Esophagus muscularis mucosa (tissue), 4 donors: ENCODE data around the gene ATN1. TPM values are rescaled to one million over a fixed set of nuclear protein-coding genes. Genes with fewer than 3 reads are reported as not detected.

ENCODE experiments used
- DNase-seq: peaks from one replicate; pipeline ENCODE4 v3.0.0-alpha.2; 2017; ENCODE audit errors: extremely low spot score
- H3K27ac ChIP-seq, 4 donors: fragments of 200-600 bp; sonication (generic); replicated peaks in 1 of 4; 1 replicate in 3 of 4; 2 replicates in 1 of 4; pipeline ENCODE4 v1.5.1; 2016 to 2019; ENCODE audit warnings: mild to moderate bottlenecking in 1 of 4
- H3K27me3 ChIP-seq, 4 donors: fragments of 200-600 bp; sonication (generic); one replicate each; pipeline versions ENCODE4 v1.5.1 to v1.6.0; 2016 to 2019
- H3K36me3 ChIP-seq, 4 donors: fragments of 200-600 bp; sonication (generic); one replicate each; pipeline ENCODE4 v1.5.1; 2016 to 2019
- H3K4me1 ChIP-seq, 4 donors: fragments of 200-600 bp; sonication (generic); one replicate each; pipeline ENCODE4 v1.5.1; 2016 to 2019
- H3K4me3 ChIP-seq, 4 donors: fragments of 200-600 bp; sonication (generic); 1 replicate in 2 of 4; 2 replicates in 2 of 4; pipeline ENCODE4 v1.5.1; 2016 to 2019; ENCODE audit warnings: mild to moderate bottlenecking in 4 of 4, moderate library complexity in 1 of 4
- H3K9me3 ChIP-seq, 4 donors: fragments of 200-600 bp; sonication (generic); 1 replicate in 3 of 4; 2 replicates in 1 of 4; pipeline ENCODE4 v1.5.1; 2016 to 2019
- EP300 ChIP-seq: sonication (generic); formaldehyde crosslinking; IDR thresholded peaks from one replicate; pipeline ENCODE4 v1.6.1; 2017; ENCODE audit warnings: antibody characterized with exemption
- POLR2A ChIP-seq: fragments of 450-650 bp; IDR thresholded peaks from one replicate; pipeline ENCODE4 v1.6.1; 2017; ENCODE audit warnings: antibody characterized with exemption, moderate library complexity, mild to moderate bottlenecking, low read depth
- POLR2AphosphoS5 ChIP-seq, 2 donors: sonication (generic); formaldehyde crosslinking; IDR thresholded peaks; one replicate each; pipeline ENCODE4 v1.6.1; 2017; ENCODE audit warnings: antibody characterized with exemption in 2 of 2
- WGBS: methylation state at CpG from one replicate; pipeline ENCODE4 v1.1.5; 2018; 5-methylcytosine and 5-hydroxymethylcytosine counted together
- intact Hi-C: fragments of 100-400 bp; cut with DNase I; formaldehyde crosslinking; loops from one replicate; pipeline ENCODE4 v1.15.1; 2023
- total RNA-seq, 4 donors: library from RNA; depleted of rRNA; stranded (reverse); fragments of >200 nt; gene quantifications; one replicate each; pipeline versions ENCODE4 v1.1.0 to v1.2.1, GENCODE V29; 2016
- TF ChIP-seq, protein P1 (sequence below), 3 experiments: fragments of 200-600 bp in 2 of 3; fragments of 450-650 bp in 1 of 3; sonication (generic) in 2 of 3; IDR thresholded peaks; one replicate each; pipeline ENCODE4 v1.5.1; 2017 to 2019; ENCODE audit warnings: antibody characterized with exemption in 3 of 3, mild to moderate bottlenecking in 2 of 3, moderate library complexity in 1 of 3

ATN1 gene
- total RNA-seq, 4 donors from 2014 or later, result 72.2 to 163 (median 92.4) TPM

- Histone ChIP-seq H3K4me3 (no peak overlapping the region), H3K27me3 (no peaks in the 10 kb centered on the region), H3K9me3 (no peaks in the 10 kb centered on the region), H3K27ac (peak overlapping the region; percentile 70 to 84 (median 75)), H3K36me3 (peaks cover 36 to 46% (median 40%) of the 10 kb centered on the region in 4 donors), H3K4me1 (peaks cover 50 to 72% (median 63%) of the 10 kb centered on the region in 4 donors)
- DNase-seq, result no peak
- TF ChIP-seq, protein P1, sequence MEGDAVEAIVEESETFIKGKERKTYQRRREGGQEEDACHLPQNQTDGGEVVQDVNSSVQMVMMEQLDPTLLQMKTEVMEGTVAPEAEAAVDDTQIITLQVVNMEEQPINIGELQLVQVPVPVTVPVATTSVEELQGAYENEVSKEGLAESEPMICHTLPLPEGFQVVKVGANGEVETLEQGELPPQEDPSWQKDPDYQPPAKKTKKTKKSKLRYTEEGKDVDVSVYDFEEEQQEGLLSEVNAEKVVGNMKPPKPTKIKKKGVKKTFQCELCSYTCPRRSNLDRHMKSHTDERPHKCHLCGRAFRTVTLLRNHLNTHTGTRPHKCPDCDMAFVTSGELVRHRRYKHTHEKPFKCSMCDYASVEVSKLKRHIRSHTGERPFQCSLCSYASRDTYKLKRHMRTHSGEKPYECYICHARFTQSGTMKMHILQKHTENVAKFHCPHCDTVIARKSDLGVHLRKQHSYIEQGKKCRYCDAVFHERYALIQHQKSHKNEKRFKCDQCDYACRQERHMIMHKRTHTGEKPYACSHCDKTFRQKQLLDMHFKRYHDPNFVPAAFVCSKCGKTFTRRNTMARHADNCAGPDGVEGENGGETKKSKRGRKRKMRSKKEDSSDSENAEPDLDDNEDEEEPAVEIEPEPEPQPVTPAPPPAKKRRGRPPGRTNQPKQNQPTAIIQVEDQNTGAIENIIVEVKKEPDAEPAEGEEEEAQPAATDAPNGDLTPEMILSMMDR (IDR thresholded peaks at IDR 0.05), result no peak
- no peak for TF ChIP-seq EP300
- no peak for TF ChIP-seq POLR2A
- TF ChIP-seq POLR2AphosphoS5 (IDR thresholded peaks at IDR 0.05), result no peak
- WGBS, result 61% methylated on average over 3 of the region's 8 CpGs
- intact Hi-C loops, result loop anchor here (1.0 to 5.0 kb wide), 2 partner anchors 40 to 92 kb away; partner anchors contain the start of gene SPSB2
Observed at GRCh38 chr12:6964605-6965025, 36.9 kb downstream of the ATN1 start.

- 24% methylated on average over 12 of the region's 12 CpGs for WGBS
- no peak for DNase-seq
- H3K4me1 ChIP-seq, result peaks cover 48 to 71% (median 63%) of the 10 kb centered on the region in 4 donors
- TF ChIP-seq EP300 (no peak), POLR2A (no peak), POLR2AphosphoS5 (IDR thresholded peaks at IDR 0.05) (peak; percentile 54 to 83)
- TF ChIP-seq, protein P1 (IDR thresholded peaks at IDR 0.05), result peak; percentile 87 to 94 (median 93)
- no peaks in the 10 kb centered on the region for H3K27me3 ChIP-seq
- H3K4me3 ChIP-seq, result no peak overlapping the region
- peak overlapping the region; percentile 70 to 84 (median 75) for H3K27ac ChIP-seq
- H3K9me3 ChIP-seq, result no peaks in the 10 kb centered on the region
- intact Hi-C loops, result loop anchor here (1.0 to 5.0 kb wide), 2 partner anchors 41 to 93 kb away; partner anchors contain the start of gene SPSB2
- H3K36me3 ChIP-seq, result peaks cover 36 to 46% (median 40%) of the 10 kb centered on the region in 4 donors
Observed at GRCh38 chr12:6965026-6965661, 37.4 kb downstream of the ATN1 start.

DNA sequence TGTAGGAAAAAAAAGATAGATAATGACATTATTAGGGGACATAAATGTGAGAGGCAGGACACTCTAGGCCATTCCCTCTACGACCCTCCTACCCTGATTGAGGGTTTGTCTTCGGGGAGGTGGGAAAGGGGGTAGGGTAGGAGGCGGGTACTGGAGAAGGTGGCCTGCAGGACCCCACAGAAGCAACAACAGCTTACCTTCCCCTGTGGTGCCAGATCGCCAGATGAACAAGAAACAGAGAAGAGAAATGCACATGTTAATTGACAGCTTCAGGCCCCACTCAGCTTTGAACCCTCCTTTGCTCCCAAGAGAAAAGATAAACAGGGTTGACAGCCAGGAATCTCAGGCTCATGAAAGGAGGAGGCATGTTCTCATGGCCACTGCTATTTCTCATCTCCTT, 38.0 kb downstream of the ATN1 start:
- no peak for DNase-seq
- H3K4me3 ChIP-seq, result no peak overlapping the region
- H3K36me3 ChIP-seq, result peaks cover 36 to 46% (median 40%) of the 10 kb centered on the region in 4 donors
- intact Hi-C loops, result loop anchor here (1.0 to 5.0 kb wide), 2 partner anchors 41 to 93 kb away; partner anchors contain the start of gene SPSB2
- H3K9me3 ChIP-seq, result no peaks in the 10 kb centered on the region
- H3K27me3 ChIP-seq, result no peaks in the 10 kb centered on the region
- WGBS, result 85% methylated on average over 4 of the region's 4 CpGs
- H3K27ac ChIP-seq, result peak overlapping the region; percentile 70 to 84 (median 75)
- TF ChIP-seq, protein P1 (IDR thresholded peaks at IDR 0.05), result no peak
- TF ChIP-seq EP300 (no peak), POLR2AphosphoS5 (IDR thresholded peaks at IDR 0.05) (no peak), POLR2A (no peak)
- peaks cover 43 to 67% (median 58%) of the 10 kb centered on the region in 4 donors for H3K4me1 ChIP-seq

DNA sequence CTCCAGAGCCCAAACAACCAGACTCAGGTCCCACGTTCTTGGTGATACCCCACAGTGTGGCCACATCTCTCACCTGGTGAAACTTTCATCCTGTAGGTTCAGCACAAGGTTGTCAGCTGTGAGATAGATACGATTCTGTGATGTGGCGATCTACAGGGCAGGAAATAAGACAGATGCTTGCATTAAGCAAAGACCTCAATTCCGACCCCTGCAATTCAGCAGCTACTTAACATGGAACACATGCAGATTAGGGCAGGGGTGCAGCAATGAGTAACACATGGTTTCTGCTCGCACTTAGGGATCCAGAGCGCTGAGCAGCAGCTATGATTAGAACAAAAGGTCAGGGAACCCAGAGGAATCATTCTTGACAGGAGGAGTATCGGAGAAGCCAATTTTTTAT, 38.6 kb downstream of the ATN1 start:
- no peak for TF ChIP-seq POLR2AphosphoS5 (IDR thresholded peaks at IDR 0.05)
- TF ChIP-seq, protein P1 (IDR thresholded peaks at IDR 0.05), result no peak
- no peak for TF ChIP-seq EP300
- TF ChIP-seq POLR2A, result no peak
- no peaks in the 10 kb centered on the region for H3K27me3 ChIP-seq
- H3K4me3 ChIP-seq, result no peak overlapping the region
- no peaks in the 10 kb centered on the region for H3K9me3 ChIP-seq
- intact Hi-C loops, result loop anchor here (5.0 kb wide), 1 partner anchor 94 kb away; the partner anchor contains the start of gene SPSB2
- WGBS, result 76% methylated on average over 7 of the region's 7 CpGs
- H3K27ac ChIP-seq, result no peak overlapping the region
- no peak for DNase-seq
- H3K36me3 ChIP-seq, result peaks cover 36 to 46% (median 40%) of the 10 kb centered on the region in 4 donors
- H3K4me1 ChIP-seq, result peaks cover 38 to 65% (median 54%) of the 10 kb centered on the region in 4 donors
